MCF 10A (cell line): ENCODE results near the gene ERMARD. TPM values are rescaled to one million over a fixed set of nuclear protein-coding genes. Genes with fewer than 3 reads are reported as not detected.

Experiments
- BruUV-seq: library from RNA; stranded (reverse); fragments of 400-500 nt; replicated peaks from 2 replicates; lab custom pipeline; 2021; lab: Mats Ljungman, UMichigan
- CTCF ChIA-PET: fragments of 300-600 bp; sonication (Branson Sonifier 250); formaldehyde crosslinking; extraction: SDS; loops from one replicate; lab custom pipeline; 2021; ENCODE audit warnings: antibody characterized with exemption, inconsistent platforms; lab: Yijun Ruan, JAX
- POLR2A ChIA-PET: fragments of 300-600, 350-650 bp; sonication (Branson Sonifier 250); formaldehyde crosslinking; extraction: SDS; loops from one replicate; lab custom pipeline; 2020; ENCODE audit warnings: antibody characterized with exemption, inconsistent platforms; lab: Yijun Ruan, JAX
- DNase-seq: peaks from one replicate; pipeline ENCODE4 v3.0.0-alpha.2; 2018; ENCODE audit not compliant: unreplicated experiment
- H3K27ac Mint-ChIP-seq: one replicate; pipeline ENCODE4 v1.8.0; 2022; ENCODE audit warnings: mild to moderate bottlenecking, low read depth, mixed read lengths; ENCODE audit not compliant: unreplicated experiment
- H3K27me3 Mint-ChIP-seq: one replicate; pipeline ENCODE4 v1.8.0; 2022; ENCODE audit warnings: mixed read lengths; ENCODE audit not compliant: insufficient read depth, unreplicated experiment
- H3K36me3 Mint-ChIP-seq: one replicate; pipeline ENCODE4 v1.8.0; 2022; ENCODE audit warnings: mild to moderate bottlenecking, moderate library complexity, mixed read lengths; ENCODE audit not compliant: insufficient read depth, unreplicated experiment
- H3K4me1 Mint-ChIP-seq: one replicate; pipeline ENCODE4 v1.8.0; 2022; ENCODE audit warnings: mixed read lengths; ENCODE audit not compliant: insufficient read depth, unreplicated experiment
- H3K4me3 Mint-ChIP-seq: one replicate; pipeline ENCODE4 v1.8.0; 2022; ENCODE audit warnings: mild to moderate bottlenecking, moderate library complexity, mixed read lengths; ENCODE audit not compliant: unreplicated experiment
- H3K9me3 Mint-ChIP-seq: one replicate; pipeline ENCODE4 v1.8.0; 2022; ENCODE audit warnings: mixed read lengths; ENCODE audit not compliant: unreplicated experiment
- intact Hi-C: fragments of 100-400 bp; cut with micrococcal nuclease; formaldehyde crosslinking; loops from 2 replicates; pipeline ENCODE4 v1.14.1; 2022
- total RNA-seq: library from RNA; stranded (reverse); gene quantifications from 2 replicates; pipeline ENCODE4 v1.2.3, GENCODE V29; 2022
- TF ChIP-seq, protein P1 (sequence below): fragments of 200-600 bp; IDR thresholded peaks from one replicate; pipeline ENCODE4 v1.8.0; 2022; ENCODE audit warnings: antibody characterized with exemption, mild to moderate bottlenecking; ENCODE audit not compliant: unreplicated experiment

ERMARD gene
- total RNA-seq, 1 experiment from 2014 or later, result 42.8 TPM

DNA sequence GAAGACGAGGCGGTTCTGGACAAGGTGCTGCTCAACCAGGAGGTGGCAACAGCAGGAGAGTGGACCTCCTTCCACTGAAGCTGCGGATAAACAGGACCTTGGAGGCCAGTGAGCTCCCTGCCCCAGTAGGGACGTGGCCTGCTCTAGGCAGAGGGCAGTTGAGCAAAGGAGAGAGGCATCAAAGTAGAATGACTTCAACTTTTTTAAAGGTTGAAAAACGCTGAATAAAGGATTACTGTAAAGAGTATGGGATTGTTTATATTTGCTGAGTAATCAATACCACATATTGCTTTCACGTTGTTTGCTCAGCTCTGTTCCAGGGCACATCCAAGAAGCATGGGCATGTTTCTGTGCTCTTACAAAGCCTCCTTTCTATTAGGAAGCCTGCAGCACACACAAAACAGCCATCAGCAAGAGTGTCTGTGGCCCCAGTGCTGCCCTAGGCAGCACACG is 48.1 kb downstream of the ERMARD start:
- Mint-ChIP-seq H3K9me3 (no peaks in the 10 kb centered on the region), H3K27ac (no peak overlapping the region), H3K27me3 (peaks cover 48% of the 10 kb centered on the region), H3K4me3 (no peak overlapping the region), H3K4me1 (no peaks in the 10 kb centered on the region), H3K36me3 (no peaks in the 10 kb centered on the region)
- ChIA-PET POLR2A (interaction anchor here (2.7 kb wide), 1 partner anchor 9 kb away, joined by 8 read pairs; no protein-coding TSS in a partner anchor), CTCF (interaction anchor here (1.0 to 1.5 kb wide), 3 partner anchors 9 to 32 kb away, joined by 3 to 5 read pairs (median 3); no protein-coding TSS in a partner anchor)
- BruUV-seq, result no TSS peak
- TF ChIP-seq, protein P1, sequence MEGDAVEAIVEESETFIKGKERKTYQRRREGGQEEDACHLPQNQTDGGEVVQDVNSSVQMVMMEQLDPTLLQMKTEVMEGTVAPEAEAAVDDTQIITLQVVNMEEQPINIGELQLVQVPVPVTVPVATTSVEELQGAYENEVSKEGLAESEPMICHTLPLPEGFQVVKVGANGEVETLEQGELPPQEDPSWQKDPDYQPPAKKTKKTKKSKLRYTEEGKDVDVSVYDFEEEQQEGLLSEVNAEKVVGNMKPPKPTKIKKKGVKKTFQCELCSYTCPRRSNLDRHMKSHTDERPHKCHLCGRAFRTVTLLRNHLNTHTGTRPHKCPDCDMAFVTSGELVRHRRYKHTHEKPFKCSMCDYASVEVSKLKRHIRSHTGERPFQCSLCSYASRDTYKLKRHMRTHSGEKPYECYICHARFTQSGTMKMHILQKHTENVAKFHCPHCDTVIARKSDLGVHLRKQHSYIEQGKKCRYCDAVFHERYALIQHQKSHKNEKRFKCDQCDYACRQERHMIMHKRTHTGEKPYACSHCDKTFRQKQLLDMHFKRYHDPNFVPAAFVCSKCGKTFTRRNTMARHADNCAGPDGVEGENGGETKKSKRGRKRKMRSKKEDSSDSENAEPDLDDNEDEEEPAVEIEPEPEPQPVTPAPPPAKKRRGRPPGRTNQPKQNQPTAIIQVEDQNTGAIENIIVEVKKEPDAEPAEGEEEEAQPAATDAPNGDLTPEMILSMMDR, result no peak
- DNase-seq, result no peak
- intact Hi-C loops, result loop anchor here (10.0 kb wide), 1 partner anchor 905 kb away; no protein-coding TSS in a partner anchor

DNA sequence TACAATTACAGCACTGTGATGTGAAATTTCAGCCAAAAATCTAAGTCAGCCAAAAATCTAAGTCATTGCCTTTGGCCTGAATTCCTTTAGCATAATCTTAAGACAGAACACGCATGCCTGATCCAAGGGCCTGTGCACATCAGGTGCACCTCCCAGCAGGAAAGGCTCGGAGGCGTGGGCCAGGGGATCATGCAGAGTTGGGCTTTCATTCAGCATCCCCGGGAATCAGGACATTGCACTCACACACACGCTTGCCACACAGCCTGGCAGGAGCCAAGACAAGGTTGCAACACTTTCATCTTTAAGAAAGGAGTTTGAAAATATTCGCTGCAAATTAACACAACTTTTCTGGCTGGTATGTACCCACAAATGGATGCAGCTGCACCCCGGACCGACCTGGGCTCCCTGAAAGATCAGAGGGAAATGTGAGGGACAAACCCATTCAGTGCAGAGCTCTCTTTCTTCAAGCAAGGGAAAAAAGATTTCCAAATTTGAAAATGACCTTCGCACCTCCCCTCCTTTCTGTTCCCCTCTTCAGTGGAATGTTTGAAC is 48.8 kb downstream of the ERMARD start:
- ChIA-PET POLR2A (interaction anchor here (0.7 to 2.7 kb wide), 3 partner anchors 9 to 784 kb away, joined by 3 to 8 read pairs (median 6); partner anchors contain the start of gene PDCD2), CTCF (interaction anchor here (0.7 to 1.5 kb wide), 5 partner anchors 9 to 436 kb away, joined by 3 to 6 read pairs (median 4); no protein-coding TSS in a partner anchor)
- H3K4me1 Mint-ChIP-seq, result no peaks in the 10 kb centered on the region

DNA sequence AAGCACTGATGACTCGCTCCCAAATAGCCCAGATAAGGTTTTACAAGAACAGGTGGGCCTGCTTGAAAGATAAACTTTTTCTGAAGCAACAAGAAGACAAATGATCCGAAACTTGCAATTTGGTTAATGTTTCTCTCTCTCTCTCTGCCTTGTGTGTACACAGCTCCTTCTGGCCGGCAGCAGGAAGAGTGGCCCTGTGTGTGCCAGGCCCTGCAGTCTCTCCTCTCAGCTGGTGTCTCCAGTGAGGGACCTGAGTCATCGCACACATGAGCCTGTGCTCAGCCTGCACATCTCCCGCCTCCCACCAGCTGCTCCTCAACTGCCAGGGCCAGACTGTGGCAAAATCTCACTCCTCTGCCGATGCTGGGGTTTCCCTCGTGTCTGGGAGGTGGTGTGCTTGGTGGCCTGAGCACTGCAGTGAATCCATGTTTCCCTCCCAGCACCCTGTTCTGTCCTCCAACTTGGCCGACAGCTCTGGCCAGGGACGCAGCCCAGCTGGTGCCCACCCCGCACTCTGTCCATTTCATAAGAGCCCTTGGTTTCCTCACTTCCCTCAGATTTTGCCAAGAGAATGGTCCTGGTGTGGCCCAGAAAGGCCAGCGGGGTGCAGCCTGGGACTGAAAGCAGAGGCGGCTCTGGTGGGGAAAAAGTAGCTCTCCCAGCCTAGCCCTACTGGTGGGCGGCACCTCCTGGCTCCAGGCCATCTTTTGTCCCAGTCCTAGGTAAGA is 49.4 kb downstream of the ERMARD start:
- no peak overlapping the region for H3K4me3 Mint-ChIP-seq
- ChIA-PET POLR2A (interaction anchor here (0.6 to 2.7 kb wide), 4 partner anchors 10 to 783 kb away, joined by 3 to 8 read pairs (median 4); partner anchors contain the start of gene PDCD2), CTCF (interaction anchor here (0.6 to 1.2 kb wide), 5 partner anchors 10 to 494 kb away, joined by 3 to 6 read pairs (median 3); no protein-coding TSS in a partner anchor)
- no TSS peak for BruUV-seq
- H3K4me1 Mint-ChIP-seq, result no peaks in the 10 kb centered on the region
- TF ChIP-seq, protein P1, result no peak
- no peak overlapping the region for H3K27ac Mint-ChIP-seq
- H3K9me3 Mint-ChIP-seq, result no peaks in the 10 kb centered on the region
- no peaks in the 10 kb centered on the region for H3K36me3 Mint-ChIP-seq
- DNase-seq, result peak; percentile 57
- peaks cover 49% of the 10 kb centered on the region for H3K27me3 Mint-ChIP-seq
- intact Hi-C loops, result no loop called here

More for the DNA sequence above, 48.8 kb downstream of the ERMARD start:
- TF ChIP-seq, protein P1, result no peak
- intact Hi-C loops, result no loop called here
- H3K36me3 Mint-ChIP-seq, result no peaks in the 10 kb centered on the region
- peak; percentile 52 for DNase-seq
- H3K4me3 Mint-ChIP-seq, result no peak overlapping the region
- H3K27me3 Mint-ChIP-seq, result peaks cover 49% of the 10 kb centered on the region
- no TSS peak for BruUV-seq
- H3K9me3 Mint-ChIP-seq, result no peaks in the 10 kb centered on the region
- no peak overlapping the region for H3K27ac Mint-ChIP-seq
